GM21360 (cell line): ENCODE measurements around the gene DCP2.

Source experiments
- ATAC-seq: cut with Tn5 transposase; IDR thresholded peaks from one replicate; pipeline ENCODE4 v1.9.1; 2021; ENCODE audit warnings: mild to moderate bottlenecking, moderate library complexity; ENCODE audit not compliant: unreplicated experiment

DCP2 gene

GRCh38 chr5:112965733-112966306 lies 10.8 kb upstream of the DCP2 start:
- ATAC-seq: no peak

GRCh38 chr5:112967520-112968083 lies 9.0 kb upstream of the DCP2 start:
- ATAC-seq: no peak

- no peak for ATAC-seq
These were observed 8.0 kb upstream of the DCP2 start for GRCh38 chr5:112968411-112969106.

- ATAC-seq: no peak
These were observed 5.3 kb upstream of the DCP2 start for GRCh38 chr5:112971276-112971675.

- no peak for ATAC-seq
These were observed 3.6 kb upstream of the DCP2 start for GRCh38 chr5:112973036-112973435.

- no peak for ATAC-seq
These were observed 2.7 kb upstream of the DCP2 start for GRCh38 chr5:112973904-112974303.

- no peak for ATAC-seq
These were observed 1.7 kb upstream of the DCP2 start for GRCh38 chr5:112974901-112975300.

- ATAC-seq: peak; percentile 20
These were observed 722 bp upstream of the DCP2 start for GRCh38 chr5:112975721-112976431.

GRCh38 chr5:112977440-112977861 lies 853 bp downstream of the DCP2 start:
- no peak for ATAC-seq

GRCh38 chr5:112978836-112979235 lies 2.2 kb downstream of the DCP2 start:
- no peak for ATAC-seq

- no peak for ATAC-seq
These were observed 3.1 kb downstream of the DCP2 start for GRCh38 chr5:112979723-112980122.

GRCh38 chr5:112983363-112983762 lies 6.8 kb downstream of the DCP2 start:
- ATAC-seq: no peak

- no peak for ATAC-seq
These were observed 9.6 kb downstream of the DCP2 start for GRCh38 chr5:112986224-112986623.

GRCh38 chr5:112995764-112996618 lies 19.4 kb downstream of the DCP2 start:
- ATAC-seq: peak; percentile 85

- ATAC-seq: no peak
These were observed 20.3 kb downstream of the DCP2 start for GRCh38 chr5:112996830-112997374.

- ATAC-seq: no peak
These were observed 21.7 kb downstream of the DCP2 start for GRCh38 chr5:112998296-112998695.

- ATAC-seq: no peak
These were observed 23.9 kb downstream of the DCP2 start for GRCh38 chr5:113000466-113000865.

GRCh38 chr5:113002423-113002822 lies 25.8 kb downstream of the DCP2 start:
- no peak for ATAC-seq

GRCh38 chr5:113003763-113004162 lies 27.2 kb downstream of the DCP2 start:
- no peak for ATAC-seq

- no peak for ATAC-seq
These were observed 28.9 kb downstream of the DCP2 start for GRCh38 chr5:113005454-113005853.
